Type B pancreatic cell (in vitro differentiated cells): Measurements from ENCODE around the gene STX10. TPM values are rescaled to one million over a fixed set of nuclear protein-coding genes. Genes with fewer than 3 reads are reported as not detected.
A peak's percentile ranks its signal among the peaks of the same experiment; 100 is the strongest.
"Not testable (repeated sequence)": the region's sequence is repeated elsewhere in the genome, so short reads cannot be mapped to it uniquely, and the experiment has no call there.

Experiments used
- DNase-seq: peaks from one replicate; pipeline ENCODE4 v3.0.0; 2021; ENCODE audit warnings: mixed read lengths; ENCODE audit not compliant: unreplicated experiment; ENCODE audit errors: extremely low spot score
- H3K27ac Mint-ChIP-seq: 2 replicates; pipeline ENCODE4 v1.8.0; 2021; ENCODE audit warnings: mild to moderate bottlenecking, mixed read lengths
- H3K27me3 Mint-ChIP-seq: 2 replicates; pipeline ENCODE4 v1.8.0; 2021; ENCODE audit warnings: mixed read lengths
- H3K36me3 Mint-ChIP-seq: 2 replicates; pipeline ENCODE4 v1.8.0; 2021; ENCODE audit warnings: mixed read lengths
- H3K4me1 Mint-ChIP-seq: one replicate; pipeline ENCODE4 v1.8.0; 2021; ENCODE audit warnings: mixed read lengths; ENCODE audit not compliant: unreplicated experiment
- H3K4me3 Mint-ChIP-seq: 2 replicates; pipeline ENCODE4 v1.8.0; 2021; ENCODE audit warnings: mild to moderate bottlenecking, mixed read lengths
- H3K9me3 Mint-ChIP-seq: 2 replicates; pipeline ENCODE4 v1.8.0; 2021; ENCODE audit warnings: mixed read lengths
- CTCF ChIP-seq: fragments of 200-600 bp; sonication (generic); conservative IDR thresholded peaks from 2 replicates; pipeline ENCODE4 v1.5.0; 2021; ENCODE audit warnings: antibody characterized with exemption, mild to moderate bottlenecking
- total RNA-seq: library from RNA; stranded (reverse); gene quantifications from 2 replicates; pipeline ENCODE4 v1.2.1, GENCODE V29; 2021; ENCODE audit warnings: low replicate concordance

Gene STX10
- total RNA-seq, 1 donor from 2014 or later = 45.2 TPM

GRCh38 chr19:13187419-13187818, 37.2 kb upstream of the STX10 start:
- Mint-ChIP-seq H3K4me3 (no peak overlapping the region), H3K27ac (no peak overlapping the region), H3K36me3 (no peaks in the 10 kb centered on the region), H3K9me3 (no peaks in the 10 kb centered on the region), H3K4me1 (no peaks in the 10 kb centered on the region), H3K27me3 (no peaks in the 10 kb centered on the region)
- no peak for DNase-seq
- TF ChIP-seq CTCF = no peak

GRCh38 chr19:13186688-13187087, 36.5 kb upstream of the STX10 start:
- H3K4me3 Mint-ChIP-seq, H3K9me3 Mint-ChIP-seq, H3K27ac Mint-ChIP-seq, H3K36me3 Mint-ChIP-seq, H3K27me3 Mint-ChIP-seq, DNase-seq, H3K4me1 Mint-ChIP-seq: not testable (repeated sequence)

GRCh38 chr19:13185763-13186657, 35.8 kb upstream of the STX10 start:
- not testable (repeated sequence) for H3K9me3 Mint-ChIP-seq, H3K27me3 Mint-ChIP-seq, H3K27ac Mint-ChIP-seq, H3K36me3 Mint-ChIP-seq, H3K4me1 Mint-ChIP-seq, DNase-seq, H3K4me3 Mint-ChIP-seq

- DNase-seq, H3K9me3 Mint-ChIP-seq, H3K4me3 Mint-ChIP-seq, H3K27me3 Mint-ChIP-seq, H3K36me3 Mint-ChIP-seq, H3K27ac Mint-ChIP-seq, H3K4me1 Mint-ChIP-seq: not testable (repeated sequence)
Measured at GRCh38 chr19:13184926-13185325, 34.8 kb upstream of the STX10 start.

GRCh38 chr19:13181747-13182388, 31.7 kb upstream of the STX10 start:
- DNase-seq = no peak
- Mint-ChIP-seq H3K36me3 (no peaks in the 10 kb centered on the region), H3K4me3 (no peak overlapping the region), H3K27ac (peak overlapping the region; percentile 65), H3K27me3 (no peaks in the 10 kb centered on the region), H3K9me3 (no peaks in the 10 kb centered on the region), H3K4me1 (peaks cover 5% of the 10 kb centered on the region)
- TF ChIP-seq CTCF = no peak

- not testable (repeated sequence) for H3K4me3 Mint-ChIP-seq, H3K27me3 Mint-ChIP-seq, H3K36me3 Mint-ChIP-seq, H3K27ac Mint-ChIP-seq, H3K9me3 Mint-ChIP-seq, DNase-seq, H3K4me1 Mint-ChIP-seq
Measured at GRCh38 chr19:13178291-13178690, 28.1 kb upstream of the STX10 start.

GRCh38 chr19:13177584-13177983, 27.4 kb upstream of the STX10 start:
- not testable (repeated sequence) for H3K36me3 Mint-ChIP-seq, H3K9me3 Mint-ChIP-seq, H3K4me3 Mint-ChIP-seq, H3K27me3 Mint-ChIP-seq, H3K27ac Mint-ChIP-seq, DNase-seq, H3K4me1 Mint-ChIP-seq

- Mint-ChIP-seq H3K27ac (no peak overlapping the region), H3K36me3 (no peaks in the 10 kb centered on the region), H3K9me3 (no peaks in the 10 kb centered on the region), H3K4me1 (peaks cover 12% of the 10 kb centered on the region), H3K4me3 (no peak overlapping the region), H3K27me3 (no peaks in the 10 kb centered on the region)
- no peak for DNase-seq
- no peak for TF ChIP-seq CTCF
Measured at GRCh38 chr19:13176345-13176744, 26.2 kb upstream of the STX10 start.
